ENCODE measurements around the gene MOGAT2.

Gene MOGAT2

DNA sequence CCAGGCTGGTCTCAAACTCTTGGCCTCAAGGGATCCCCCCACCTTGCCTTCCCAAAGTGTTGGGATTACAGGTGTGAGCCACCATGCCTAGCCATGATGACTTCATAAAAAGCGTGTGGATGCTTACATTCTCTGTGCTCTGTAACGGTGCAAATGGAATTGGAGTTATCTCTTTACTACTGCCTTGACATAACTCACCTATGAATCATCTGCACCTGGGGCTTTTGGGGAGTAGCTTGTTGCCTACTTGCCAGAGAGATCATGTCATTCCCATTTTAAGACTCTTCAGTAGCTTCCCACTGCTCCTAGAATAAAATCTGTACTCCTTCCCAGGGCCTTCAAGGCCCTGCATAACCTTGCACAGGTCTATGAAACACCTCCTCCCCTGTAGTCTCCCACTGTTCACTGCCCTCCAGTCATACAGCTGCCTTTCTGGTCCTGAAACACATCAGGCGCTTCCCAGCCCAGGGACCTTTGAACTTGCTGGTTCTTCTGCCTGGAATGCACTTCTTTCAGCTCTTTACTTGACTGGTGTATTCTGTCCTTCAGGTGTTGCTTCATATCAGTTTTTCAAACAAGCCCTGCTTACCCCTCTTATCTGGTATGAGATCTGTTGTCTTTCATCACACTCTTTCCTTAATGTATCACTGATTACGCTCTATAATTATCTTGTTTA is 19.6 kb upstream of the MOGAT2 start:
- Histone ChIP-seq H3K9ac (ENCODE audit: low read length) (no peak overlapping the region), H3K27ac (ENCODE audit: low read depth, low read length, poor library complexity, severe bottlenecking) (no peak overlapping the region), H3K4me1 (ENCODE audit: insufficient read depth, low read length, severe bottlenecking) (no peaks in the 10 kb centered on the region), H3K79me2 (ENCODE audit: insufficient read depth, low read length) (no peaks in the 10 kb centered on the region), H3K4me3 (ENCODE audit: low read depth, low read length, poor library complexity, severe bottlenecking) (no peak overlapping the region), H3K9me2 (ENCODE audit: low read depth, low read length) (no peaks in the 10 kb centered on the region), H3K4me2 (ENCODE audit: low read length) (no peak overlapping the region), H4K20me1 (ENCODE audit: insufficient read depth, low read length) (no peaks in the 10 kb centered on the region), H3K9me3 (ENCODE audit: low read length) (no peaks in the 10 kb centered on the region), H3F3A (ENCODE audit: insufficient read depth, low read length) (no peaks in the 10 kb centered on the region), H2AFZ (ENCODE audit: low read length) (no peak overlapping the region), H3K36me3 (ENCODE audit: insufficient read depth, low read length) (no peaks in the 10 kb centered on the region), H3K27me3 (ENCODE audit: insufficient read depth, low read length) (no peaks in the 10 kb centered on the region)
- TF ChIP-seq, protein P1, sequence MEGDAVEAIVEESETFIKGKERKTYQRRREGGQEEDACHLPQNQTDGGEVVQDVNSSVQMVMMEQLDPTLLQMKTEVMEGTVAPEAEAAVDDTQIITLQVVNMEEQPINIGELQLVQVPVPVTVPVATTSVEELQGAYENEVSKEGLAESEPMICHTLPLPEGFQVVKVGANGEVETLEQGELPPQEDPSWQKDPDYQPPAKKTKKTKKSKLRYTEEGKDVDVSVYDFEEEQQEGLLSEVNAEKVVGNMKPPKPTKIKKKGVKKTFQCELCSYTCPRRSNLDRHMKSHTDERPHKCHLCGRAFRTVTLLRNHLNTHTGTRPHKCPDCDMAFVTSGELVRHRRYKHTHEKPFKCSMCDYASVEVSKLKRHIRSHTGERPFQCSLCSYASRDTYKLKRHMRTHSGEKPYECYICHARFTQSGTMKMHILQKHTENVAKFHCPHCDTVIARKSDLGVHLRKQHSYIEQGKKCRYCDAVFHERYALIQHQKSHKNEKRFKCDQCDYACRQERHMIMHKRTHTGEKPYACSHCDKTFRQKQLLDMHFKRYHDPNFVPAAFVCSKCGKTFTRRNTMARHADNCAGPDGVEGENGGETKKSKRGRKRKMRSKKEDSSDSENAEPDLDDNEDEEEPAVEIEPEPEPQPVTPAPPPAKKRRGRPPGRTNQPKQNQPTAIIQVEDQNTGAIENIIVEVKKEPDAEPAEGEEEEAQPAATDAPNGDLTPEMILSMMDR (IDR thresholded peaks at IDR 0.05; ENCODE audit: low read length), result no peak
- no peak for TF ChIP-seq EZH2 (IDR thresholded peaks at IDR 0.05; ENCODE audit: borderline replicate concordance, low read length)

- Histone ChIP-seq H3K27me3 (ENCODE audit: insufficient read depth, low read length) (no peaks in the 10 kb centered on the region), H3K27ac (ENCODE audit: low read depth, low read length, poor library complexity, severe bottlenecking) (no peak overlapping the region), H3K4me2 (ENCODE audit: low read length) (no peak overlapping the region), H3K4me3 (ENCODE audit: low read depth, low read length, poor library complexity, severe bottlenecking) (no peak overlapping the region), H3K36me3 (ENCODE audit: insufficient read depth, low read length) (no peaks in the 10 kb centered on the region), H3K79me2 (ENCODE audit: insufficient read depth, low read length) (no peaks in the 10 kb centered on the region), H3K9me3 (ENCODE audit: low read length) (no peaks in the 10 kb centered on the region), H3K4me1 (ENCODE audit: insufficient read depth, low read length, severe bottlenecking) (no peaks in the 10 kb centered on the region), H4K20me1 (ENCODE audit: insufficient read depth, low read length) (no peaks in the 10 kb centered on the region), H3K9me2 (ENCODE audit: low read depth, low read length) (no peaks in the 10 kb centered on the region), H3F3A (ENCODE audit: insufficient read depth, low read length) (no peaks in the 10 kb centered on the region), H2AFZ (ENCODE audit: low read length) (no peak overlapping the region), H3K9ac (ENCODE audit: low read length) (no peak overlapping the region)
- TF ChIP-seq, protein P1 (IDR thresholded peaks at IDR 0.05; ENCODE audit: low read length), result no peak
- TF ChIP-seq EZH2 (IDR thresholded peaks at IDR 0.05; ENCODE audit: borderline replicate concordance, low read length), result no peak
Measured at GRCh38 chr11:75700940-75701339, 16.7 kb upstream of the MOGAT2 start.

- no peaks in the 10 kb centered on the region; the same call in 1 of the 2 replicates for H3K36me3 ChIP-seq (ENCODE audit: insufficient read depth, low read length)
- 0 out of 2 replicates have a peak, but pooled peaks cover 3% of the 10 kb centered on the region for H3K9me3 ChIP-seq (ENCODE audit: low read length)
- no peak overlapping the region for H3K4me2 ChIP-seq (ENCODE audit: low read length)
- no peak overlapping the region for H2AFZ ChIP-seq (ENCODE audit: low read length)
- TF ChIP-seq EZH2 (IDR thresholded peaks at IDR 0.05; ENCODE audit: borderline replicate concordance, low read length), result no peak
- TF ChIP-seq, protein P1 (IDR thresholded peaks at IDR 0.05; ENCODE audit: low read length), result no peak
- H3K9me2 ChIP-seq (ENCODE audit: low read depth, low read length), result no peaks in the 10 kb centered on the region
- H3K4me1 ChIP-seq (ENCODE audit: insufficient read depth, low read length, severe bottlenecking), result no peaks in the 10 kb centered on the region
- H3K4me3 ChIP-seq (ENCODE audit: low read depth, low read length, poor library complexity, severe bottlenecking), result no peak overlapping the region
- no peaks in the 10 kb centered on the region for H3K27me3 ChIP-seq (ENCODE audit: insufficient read depth, low read length)
- no peaks in the 10 kb centered on the region for H3F3A ChIP-seq (ENCODE audit: insufficient read depth, low read length)
- no peaks in the 10 kb centered on the region for H4K20me1 ChIP-seq (ENCODE audit: insufficient read depth, low read length)
- no peaks in the 10 kb centered on the region for H3K79me2 ChIP-seq (ENCODE audit: insufficient read depth, low read length)
- H3K9ac ChIP-seq (ENCODE audit: low read length), result no peak overlapping the region
- no peak overlapping the region for H3K27ac ChIP-seq (ENCODE audit: low read depth, low read length, poor library complexity, severe bottlenecking)
Measured at GRCh38 chr11:75703695-75704237, 13.9 kb upstream of the MOGAT2 start.
